Epithelial cell of proximal tubule (primary cell): ENCODE data around the gene ATP2A1. TPM values are rescaled to one million over a fixed set of nuclear protein-coding genes. Genes with fewer than 3 reads are reported as not detected.
"Not testable (repeated sequence)": the region's sequence is repeated elsewhere in the genome, so short reads cannot be mapped to it uniquely, and the experiment has no call there.

Experiments
- DNase-seq: peaks from one replicate; pipeline ENCODE4 v3.0.0-alpha.2; 2011; ENCODE audit warnings: low read depth
- H3K4me3 ChIP-seq: 2 replicates; pipeline ENCODE4 v1.5.1; 2011; ENCODE audit warnings: low read depth, mild to moderate bottlenecking, low read length
- total RNA-seq: library from RNA; depleted of rRNA; stranded (reverse); fragments of >200 nt; gene quantifications from 2 replicates; pipeline ENCODE4 v1.2.3, GENCODE V29; 2015
- TF ChIP-seq, protein P1 (sequence below): conservative IDR thresholded peaks from 2 replicates; pipeline ENCODE4 v1.5.1; 2012; ENCODE audit warnings: low read depth, mild to moderate bottlenecking, low read length

ATP2A1 gene
- total RNA-seq, 1 donor from 2014 or later, result 0.92 TPM

DNA sequence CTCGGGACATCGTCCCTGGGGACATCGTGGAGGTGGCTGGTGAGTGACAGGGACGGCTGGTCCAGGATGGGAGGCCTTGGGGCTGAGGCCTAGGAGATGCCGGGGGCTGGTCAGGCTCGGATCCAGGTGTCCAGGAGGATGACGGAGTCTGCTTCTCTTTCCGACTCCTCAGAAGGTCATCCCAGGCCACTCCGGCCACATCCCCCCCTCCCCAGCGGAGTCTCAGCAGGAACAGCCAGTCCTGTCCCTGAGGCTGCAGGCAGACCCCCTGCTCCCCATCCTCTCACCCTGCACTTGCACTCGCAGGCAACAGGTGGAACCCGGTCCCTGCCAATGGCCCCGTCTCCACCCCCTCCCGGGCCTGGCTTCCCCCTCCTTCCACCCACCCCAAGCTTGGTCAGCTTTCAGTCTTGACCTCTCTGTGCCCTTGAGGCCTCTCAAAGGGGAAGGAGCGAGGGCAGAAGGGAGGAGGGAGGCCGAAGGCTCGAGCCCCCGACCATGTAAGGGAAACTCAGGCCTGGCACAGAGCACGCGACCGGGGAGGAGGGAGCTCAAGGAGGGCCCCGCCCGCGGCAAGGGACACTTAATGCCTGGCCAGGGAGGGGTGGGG lies 4.4 kb downstream of the ATP2A1 start:
- DNase-seq, result no peak
- H3K4me3 ChIP-seq, result no peak overlapping the region
- TF ChIP-seq, protein P1, sequence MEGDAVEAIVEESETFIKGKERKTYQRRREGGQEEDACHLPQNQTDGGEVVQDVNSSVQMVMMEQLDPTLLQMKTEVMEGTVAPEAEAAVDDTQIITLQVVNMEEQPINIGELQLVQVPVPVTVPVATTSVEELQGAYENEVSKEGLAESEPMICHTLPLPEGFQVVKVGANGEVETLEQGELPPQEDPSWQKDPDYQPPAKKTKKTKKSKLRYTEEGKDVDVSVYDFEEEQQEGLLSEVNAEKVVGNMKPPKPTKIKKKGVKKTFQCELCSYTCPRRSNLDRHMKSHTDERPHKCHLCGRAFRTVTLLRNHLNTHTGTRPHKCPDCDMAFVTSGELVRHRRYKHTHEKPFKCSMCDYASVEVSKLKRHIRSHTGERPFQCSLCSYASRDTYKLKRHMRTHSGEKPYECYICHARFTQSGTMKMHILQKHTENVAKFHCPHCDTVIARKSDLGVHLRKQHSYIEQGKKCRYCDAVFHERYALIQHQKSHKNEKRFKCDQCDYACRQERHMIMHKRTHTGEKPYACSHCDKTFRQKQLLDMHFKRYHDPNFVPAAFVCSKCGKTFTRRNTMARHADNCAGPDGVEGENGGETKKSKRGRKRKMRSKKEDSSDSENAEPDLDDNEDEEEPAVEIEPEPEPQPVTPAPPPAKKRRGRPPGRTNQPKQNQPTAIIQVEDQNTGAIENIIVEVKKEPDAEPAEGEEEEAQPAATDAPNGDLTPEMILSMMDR, result no peak

DNA sequence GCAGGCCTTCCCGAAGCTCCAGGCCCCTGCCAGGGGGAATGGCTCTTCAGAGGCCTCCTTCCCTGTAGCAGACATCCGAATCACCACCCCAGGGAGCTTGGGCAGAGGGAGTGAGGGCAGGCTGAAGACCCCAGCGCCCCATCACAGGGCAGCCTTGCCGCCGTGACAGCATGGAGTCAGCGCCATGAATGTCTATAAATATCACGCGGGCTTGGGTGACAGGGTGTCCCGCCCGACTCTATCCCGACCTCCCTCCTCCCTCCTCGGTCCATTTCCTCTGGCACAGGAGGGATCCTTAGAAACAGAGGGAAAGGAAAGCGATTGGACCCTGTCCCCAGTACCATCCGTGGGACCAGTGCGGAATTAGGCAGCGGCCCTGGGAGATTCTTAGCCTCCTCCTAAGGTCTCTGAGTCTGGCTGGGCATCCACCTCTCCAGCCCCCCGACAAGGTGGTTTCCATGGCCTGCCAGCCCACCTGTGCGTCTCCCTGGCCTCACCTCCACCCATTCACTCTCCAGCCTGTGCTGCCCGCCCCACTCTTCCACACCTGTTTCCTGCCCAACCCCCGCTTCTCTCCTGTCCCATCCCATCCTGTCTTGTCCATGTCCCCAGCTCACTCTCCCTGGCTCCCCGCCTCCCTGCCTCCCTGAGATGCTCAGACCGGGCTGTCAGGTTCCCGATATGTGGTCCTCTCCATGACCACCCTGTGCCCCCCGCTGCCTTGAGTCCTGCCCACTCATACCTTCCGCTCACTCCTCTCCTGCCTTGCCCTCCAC lies 5.1 kb downstream of the ATP2A1 start:
- TF ChIP-seq, protein P1, result no peak
- H3K4me3 ChIP-seq, result no peak overlapping the region
- DNase-seq, result no peak

DNA sequence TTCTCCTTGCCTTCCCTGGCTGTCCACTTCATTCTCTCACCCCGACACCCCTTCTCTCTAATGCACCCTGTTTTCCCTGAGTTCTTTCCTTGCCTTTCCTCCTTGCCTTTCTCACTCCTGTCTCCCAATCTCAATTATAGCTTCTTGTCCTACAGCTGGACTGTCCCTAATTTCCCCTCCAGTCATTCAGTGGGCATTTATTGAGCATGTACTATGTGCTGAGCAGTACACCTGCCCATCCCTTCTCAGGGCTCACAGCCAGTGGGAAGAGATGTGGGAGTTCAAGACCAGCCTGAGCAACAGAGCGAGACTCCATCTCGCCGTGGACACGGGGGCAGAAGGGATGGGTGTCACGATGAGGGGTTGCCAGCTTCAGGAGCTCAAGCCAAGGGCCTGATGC lies 5.8 kb downstream of the ATP2A1 start:
- no peak for DNase-seq
- TF ChIP-seq, protein P1, result no peak
- no peak overlapping the region for H3K4me3 ChIP-seq

DNA sequence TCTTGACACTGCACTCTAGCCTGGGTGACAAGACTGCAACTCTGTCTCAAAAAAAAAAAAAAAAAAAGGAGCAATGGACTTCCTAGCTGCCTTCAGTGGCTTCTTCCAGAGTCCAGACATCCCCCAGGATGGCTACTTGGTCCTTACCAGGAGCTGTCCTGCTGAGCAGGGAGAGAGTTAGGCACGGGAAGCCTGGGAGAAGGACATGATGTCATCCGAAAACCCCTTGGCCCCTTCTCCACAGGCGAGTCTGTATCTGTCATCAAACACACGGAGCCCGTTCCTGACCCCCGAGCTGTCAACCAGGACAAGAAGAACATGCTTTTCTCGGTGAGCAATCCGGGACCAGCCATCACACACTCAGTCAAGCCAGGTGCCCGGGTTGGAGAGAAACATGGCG lies 8.7 kb downstream of the ATP2A1 start:
- no peak overlapping the region for H3K4me3 ChIP-seq
- DNase-seq, result no peak
- TF ChIP-seq, protein P1, result no peak

DNA sequence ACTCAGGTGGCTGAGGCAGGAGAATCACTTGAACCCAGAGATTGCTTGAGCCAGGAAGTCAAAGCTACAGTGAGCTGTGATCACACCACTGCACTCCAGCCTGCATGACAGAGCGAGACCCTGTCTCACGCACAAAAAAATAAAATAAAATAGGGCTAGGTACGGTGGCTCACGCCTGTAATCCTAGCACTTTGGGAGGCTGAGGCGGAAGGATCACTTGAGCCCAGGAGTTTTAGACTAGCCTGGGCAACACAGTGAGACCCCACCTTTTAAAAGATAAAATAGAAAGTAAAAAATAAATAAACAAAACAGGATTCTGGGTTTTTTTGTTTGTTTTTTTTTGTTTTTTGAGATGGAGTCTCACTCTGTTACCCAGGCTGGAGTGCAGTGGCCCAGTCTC lies 12.1 kb downstream of the ATP2A1 start:
- DNase-seq, H3K4me3 ChIP-seq: not testable (repeated sequence)

DNA sequence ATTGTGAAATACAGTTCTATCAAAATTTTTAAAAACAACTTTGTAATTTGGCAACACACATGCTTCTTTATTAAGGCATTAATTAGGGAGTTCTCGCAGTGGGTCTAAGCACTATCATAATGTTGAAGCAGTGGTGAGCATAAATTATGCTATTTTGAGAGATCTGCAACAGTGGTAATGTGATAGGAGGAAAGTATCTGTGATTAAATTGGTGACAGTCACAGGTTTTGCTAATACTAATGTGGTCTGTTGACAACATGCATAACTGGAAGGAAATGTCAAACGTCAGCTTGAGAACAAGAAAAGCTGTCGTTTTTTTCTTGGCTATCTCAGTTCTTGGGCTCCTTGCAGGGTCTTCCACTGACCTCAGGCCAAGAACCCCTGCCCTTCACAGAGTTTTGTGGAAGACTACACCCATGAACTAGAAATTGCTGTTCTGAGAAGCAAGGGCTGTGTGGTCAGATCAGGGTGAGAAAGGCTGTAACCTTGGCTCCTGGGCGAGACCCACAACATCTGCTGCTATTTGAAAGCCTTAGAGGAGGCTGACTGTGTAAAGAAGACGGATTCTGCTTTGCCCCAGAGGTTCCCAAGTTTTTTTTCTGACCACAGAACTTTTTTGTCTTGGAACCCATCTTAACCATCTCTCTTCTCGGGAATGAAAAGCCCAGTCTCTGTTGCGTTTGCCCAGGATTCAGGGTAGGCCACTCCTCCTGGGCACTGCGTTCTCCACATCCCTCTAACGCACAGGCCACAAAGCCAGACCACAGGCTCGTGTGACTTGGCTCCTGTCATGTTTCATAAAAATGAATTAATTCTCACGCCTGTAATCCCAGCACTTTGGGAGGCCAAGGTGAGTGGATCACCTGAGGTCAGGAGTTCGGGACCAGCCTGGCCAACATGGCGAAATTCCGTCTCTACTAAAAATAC lies 13.9 kb downstream of the ATP2A1 start:
- no peak overlapping the region for H3K4me3 ChIP-seq
- TF ChIP-seq, protein P1, result no peak
- DNase-seq, result no peak

DNA sequence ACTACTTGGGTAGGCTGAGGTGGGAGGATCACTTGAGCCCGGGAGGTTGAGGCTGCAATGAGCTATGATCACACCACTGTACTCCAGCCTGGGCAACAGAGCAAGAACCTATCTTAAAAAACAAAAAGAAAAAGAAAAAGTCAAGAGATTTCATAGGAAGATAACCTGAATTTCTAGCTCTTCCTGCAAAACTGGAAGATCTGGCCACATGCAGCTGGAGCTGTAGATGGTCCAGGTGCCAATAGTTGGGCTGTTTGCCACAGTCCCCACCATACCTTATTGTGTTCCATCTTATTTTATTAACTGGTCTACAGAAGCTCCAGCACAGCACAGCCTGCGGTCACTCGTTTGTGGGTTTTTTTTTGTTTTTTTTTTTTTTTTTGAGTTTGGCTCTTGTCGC lies 15.0 kb downstream of the ATP2A1 start:
- TF ChIP-seq, protein P1, result no peak

More for the DNA sequence above, 15.0 kb downstream of the ATP2A1 start:
- H3K4me3 ChIP-seq, result no peak overlapping the region
- no peak for DNase-seq
